ENCODE data around the gene RASGRP4. TPM values are rescaled to one million over a fixed set of nuclear protein-coding genes. Genes with fewer than 3 reads are reported as not detected.

The RASGRP4 gene
- total and polyA plus RNA-seq, 7 experiments from 2014 or later: 0.14 to 32.7 (median 0.77) TPM; not detected in 1

DNA sequence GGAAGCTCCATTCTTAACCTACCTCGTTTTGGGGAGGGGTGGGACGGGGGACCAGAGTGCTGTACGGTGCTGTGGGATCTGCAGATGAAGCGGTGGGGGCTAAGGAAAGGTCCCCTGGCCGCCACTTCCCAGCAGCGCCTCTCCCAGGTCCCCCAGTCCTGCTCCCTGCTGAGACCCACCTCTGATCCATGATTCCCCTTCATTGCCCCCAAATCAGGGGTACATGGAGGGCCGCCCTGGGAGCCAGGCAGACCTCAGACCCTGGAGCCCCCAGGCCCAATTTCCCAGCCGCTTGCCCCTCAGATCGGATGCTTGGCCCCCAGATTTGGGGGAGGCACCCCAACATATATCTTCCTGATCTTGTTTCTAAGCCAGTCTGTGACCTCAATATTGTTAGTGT is 26.9 kb downstream of the RASGRP4 start:
- no peaks in the 10 kb centered on the region for H3K27me3 ChIP-seq (ENCODE audit: control insufficient read depth in 2 of 2, insufficient read depth in 2 of 2, low read length in 2 of 2)
- Mint-ChIP-seq H3K27ac (peak overlapping the region in 1 of 9 donors; percentile 35), H3K4me3 (peak overlapping the region in 1 of 10 donors; percentile 53), H3K27me3 (peaks cover 0 to 20% (median 3%) of the 10 kb centered on the region in 5 donors), H3K36me3 (peaks cover 0 to 4% (median 0%) of the 10 kb centered on the region in 5 donors), H3K4me1 (peaks cover 2 to 32% (median 27%) of the 10 kb centered on the region in 7 donors), H3K9me3 (no peaks in the 10 kb centered on the region)
- peaks cover 8 to 21% of the 10 kb centered on the region in 2 donors for H3K4me1 ChIP-seq (ENCODE audit: control insufficient read depth in 2 of 2, insufficient read depth in 2 of 2, low read length in 2 of 2)
- H3K9me3 ChIP-seq (ENCODE audit: control insufficient read depth in 2 of 3, low read length in 3 of 3): no peaks in the 10 kb centered on the region
- no peak overlapping the region for H3K4me3 ChIP-seq (ENCODE audit: low read length)
- no peak overlapping the region for H3K27ac ChIP-seq (ENCODE audit: low read depth, low read length)
- DNase-seq: no peak
- no peak for ATAC-seq
- POLR2A ChIA-PET: interaction anchor here (1.3 kb wide), 1 partner anchor 23 kb away, joined by 3 read pairs; no protein-coding TSS in a partner anchor
- peaks cover 0 to 3% (median 0%) of the 10 kb centered on the region in 3 experiments for H3K36me3 ChIP-seq (ENCODE audit: control insufficient read depth in 2 of 3, insufficient read depth in 3 of 3, low read length in 3 of 3)
- CTCF ChIA-PET: no interaction called here
- intact Hi-C loops (cut with micrococcal nuclease): loop anchor here in 1 of 2 donors (10.0 kb wide), 1 partner anchor 946 kb away; the partner anchor contains the start of gene SAMD4B

DNA sequence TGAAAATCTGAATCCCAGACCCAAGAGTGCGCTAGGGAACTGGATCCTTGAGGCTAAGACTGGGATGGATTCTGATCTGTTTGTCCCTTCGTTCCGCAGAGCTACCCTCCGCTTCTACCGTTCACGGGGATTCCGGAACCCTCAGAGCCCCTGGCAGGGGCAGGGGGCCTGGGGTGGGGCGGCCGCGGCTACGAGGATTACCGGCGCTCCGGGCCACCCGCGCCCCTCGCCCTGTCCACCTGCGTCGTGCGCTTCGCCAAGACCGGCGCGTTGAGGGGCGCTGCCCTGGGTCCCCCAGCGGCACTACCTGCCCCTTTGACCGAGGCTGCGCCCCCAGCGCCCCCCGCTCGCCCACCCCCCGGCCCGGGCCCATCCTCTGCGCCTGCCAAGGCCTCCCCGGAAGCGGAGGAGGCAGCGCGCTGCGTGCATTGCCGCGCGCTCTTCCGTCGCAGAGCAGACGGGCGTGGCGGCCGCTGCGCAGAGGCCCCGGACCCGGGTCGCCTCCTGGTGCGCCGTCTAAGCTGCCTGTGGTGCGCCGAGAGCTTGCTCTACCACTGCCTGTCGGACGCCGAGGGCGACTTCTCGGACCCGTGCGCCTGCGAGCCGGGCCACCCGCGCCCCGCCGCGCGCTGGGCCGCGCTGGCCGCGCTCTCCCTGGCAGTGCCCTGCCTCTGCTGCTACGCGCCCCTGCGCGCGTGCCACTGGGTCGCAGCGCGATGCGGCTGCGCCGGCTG is 30.5 kb downstream of the RASGRP4 start:
- peak overlapping the region; percentile 5 to 91 (median 80) for H3K27ac Mint-ChIP-seq
- Histone ChIP-seq H3K4me3 (ENCODE audit: low read length) (peak overlapping the region; percentile 56), H3K27me3 (ENCODE audit: control insufficient read depth in 2 of 2, insufficient read depth in 2 of 2, low read length in 2 of 2) (no peaks in the 10 kb centered on the region), H3K36me3 (ENCODE audit: control insufficient read depth in 2 of 3, insufficient read depth in 3 of 3, low read length in 3 of 3) (no peaks in the 10 kb centered on the region), H3K9me3 (ENCODE audit: control insufficient read depth in 2 of 3, low read length in 3 of 3) (no peaks in the 10 kb centered on the region), H3K4me1 (ENCODE audit: control insufficient read depth in 2 of 2, insufficient read depth in 2 of 2, low read length in 2 of 2) (peaks cover 5 to 19% of the 10 kb centered on the region in 2 donors), H3K27ac (ENCODE audit: low read depth, low read length) (peak overlapping the region; percentile 60)
- POLR2A ChIA-PET: interaction anchor here (0.7 to 2.1 kb wide), 5 partner anchors 7 to 20 kb away, joined by 3 to 15 read pairs (median 6); partner anchors contain the start of genes FAM98C, GGN and PSMD8
- peaks cover 8 to 27% (median 22%) of the 10 kb centered on the region in 7 donors for H3K4me1 Mint-ChIP-seq
- no peaks in the 10 kb centered on the region for H3K9me3 Mint-ChIP-seq
- ATAC-seq (peak; percentile 79), DNase-seq (peak in 8 of 9 donors; percentile 36 to 66 (median 58))
- intact Hi-C loops (cut with micrococcal nuclease): loop anchor here (2.0 to 10.0 kb wide), 2 partner anchors 455 to 949 kb away; partner anchors contain the start of gene SAMD4B (in 1 of the 2)
- peak overlapping the region; percentile 65 to 84 (median 81) for H3K4me3 Mint-ChIP-seq
- H3K27me3 Mint-ChIP-seq: peaks cover 0 to 33% (median 5%) of the 10 kb centered on the region in 5 donors
- CTCF ChIA-PET: interaction anchor here (0.6 to 2.6 kb wide), 4 partner anchors 9 to 539 kb away, joined by 3 to 11 read pairs (median 3); partner anchors contain the start of gene PSMD8
- H3K36me3 Mint-ChIP-seq: peaks cover 0 to 5% (median 0%) of the 10 kb centered on the region in 5 donors

GRCh38 chr19:38394488-38394887 is 31.5 kb downstream of the RASGRP4 start:
- Histone ChIP-seq H3K27ac (ENCODE audit: low read depth, low read length) (peak overlapping the region; percentile 60), H3K4me3 (ENCODE audit: low read length) (peak overlapping the region; percentile 56), H3K36me3 (ENCODE audit: control insufficient read depth in 2 of 3, insufficient read depth in 3 of 3, low read length in 3 of 3) (no peaks in the 10 kb centered on the region), H3K9me3 (ENCODE audit: control insufficient read depth in 2 of 3, low read length in 3 of 3) (no peaks in the 10 kb centered on the region), H3K4me1 (ENCODE audit: control insufficient read depth in 2 of 2, insufficient read depth in 2 of 2, low read length in 2 of 2) (peaks cover 5 to 19% of the 10 kb centered on the region in 2 donors), H3K27me3 (ENCODE audit: control insufficient read depth in 2 of 2, insufficient read depth in 2 of 2, low read length in 2 of 2) (no peaks in the 10 kb centered on the region)
- POLR2A ChIA-PET: interaction anchor here (0.7 to 1.9 kb wide), 6 partner anchors 8 to 20 kb away, joined by 3 to 15 read pairs (median 4); partner anchors contain the start of genes FAM98C and PSMD8
- Mint-ChIP-seq H3K27ac (peak overlapping the region in 8 of 9 donors; percentile 5 to 84 (median 72)), H3K4me1 (peaks cover 8 to 32% (median 25%) of the 10 kb centered on the region in 7 donors), H3K27me3 (peaks cover 0 to 34% (median 9%) of the 10 kb centered on the region in 5 donors), H3K4me3 (peak overlapping the region; percentile 65 to 84 (median 81)), H3K9me3 (no peaks in the 10 kb centered on the region), H3K36me3 (peaks cover 0 to 5% (median 0%) of the 10 kb centered on the region in 5 donors)
- CTCF ChIA-PET: interaction anchor here (0.6 to 2.6 kb wide), 3 partner anchors 10 to 375 kb away, joined by 3 to 11 read pairs (median 3); partner anchors contain the start of gene PSMD8
- ATAC-seq: peak; percentile 75
- peak in 8 of 9 donors; percentile 37 to 76 (median 51) for DNase-seq
- intact Hi-C loops (cut with micrococcal nuclease): loop anchor here (2.0 to 10.0 kb wide), 2 partner anchors 456 to 950 kb away; partner anchors contain the start of gene SAMD4B (in 1 of the 2)

DNA sequence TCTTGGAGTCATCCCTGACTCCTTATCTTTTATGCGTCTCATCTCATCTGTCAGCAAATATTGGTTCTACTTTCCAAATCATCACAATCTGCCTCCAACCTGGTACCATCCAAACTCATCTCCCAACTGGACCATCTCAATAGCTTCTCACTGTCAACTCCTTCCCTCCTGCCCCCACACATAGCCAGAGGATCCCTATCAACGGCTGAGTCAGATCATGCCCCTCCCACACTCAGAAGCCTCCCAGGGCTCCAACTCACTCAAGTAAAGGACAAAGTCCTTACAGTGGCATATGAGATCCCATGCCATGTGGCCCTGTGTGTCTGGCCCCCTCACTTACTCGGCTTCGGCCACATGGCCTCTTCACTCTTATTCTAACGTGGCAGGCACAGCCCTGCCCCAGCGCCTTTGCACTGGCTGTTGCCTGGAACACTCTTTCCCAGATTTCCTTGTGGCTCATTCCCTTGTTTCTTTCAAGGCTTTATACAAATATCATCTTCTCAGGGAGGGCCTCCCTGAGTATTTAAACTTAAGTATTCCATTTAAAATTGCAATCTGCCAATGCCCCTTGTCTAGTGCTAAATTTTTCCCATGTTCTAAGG is 33.2 kb downstream of the RASGRP4 start:
- H3K27ac Mint-ChIP-seq: peak overlapping the region in 1 of 9 donors; percentile 10
- intact Hi-C loops (cut with micrococcal nuclease): loop anchor here in 1 of 2 donors (10.0 kb wide), 1 partner anchor 952 kb away; the partner anchor contains the start of gene SAMD4B
- Histone ChIP-seq H3K9me3 (ENCODE audit: control insufficient read depth in 2 of 3, low read length in 3 of 3) (no peaks in the 10 kb centered on the region), H3K36me3 (ENCODE audit: control insufficient read depth in 2 of 3, insufficient read depth in 3 of 3, low read length in 3 of 3) (no peaks in the 10 kb centered on the region), H3K4me3 (ENCODE audit: low read length) (no peak overlapping the region), H3K27me3 (ENCODE audit: control insufficient read depth in 2 of 2, insufficient read depth in 2 of 2, low read length in 2 of 2) (no peaks in the 10 kb centered on the region), H3K4me1 (ENCODE audit: control insufficient read depth in 2 of 2, insufficient read depth in 2 of 2, low read length in 2 of 2) (peaks cover 11 to 33% of the 10 kb centered on the region in 2 donors), H3K27ac (ENCODE audit: low read depth, low read length) (no peak overlapping the region)
- peaks cover 0 to 5% (median 0%) of the 10 kb centered on the region in 5 donors for H3K36me3 Mint-ChIP-seq
- ChIA-PET POLR2A (no interaction called here), CTCF (interaction anchor here (1.2 kb wide), 1 partner anchor 10 kb away, joined by 3 read pairs; the partner anchor contains the start of gene FAM98C)
- H3K9me3 Mint-ChIP-seq: no peaks in the 10 kb centered on the region
- H3K4me3 Mint-ChIP-seq: no peak overlapping the region
- peaks cover 0 to 38% (median 13%) of the 10 kb centered on the region in 5 donors for H3K27me3 Mint-ChIP-seq
- peaks cover 8 to 40% (median 34%) of the 10 kb centered on the region in 7 donors for H3K4me1 Mint-ChIP-seq
- no peak for ATAC-seq
- no peak for DNase-seq

DNA sequence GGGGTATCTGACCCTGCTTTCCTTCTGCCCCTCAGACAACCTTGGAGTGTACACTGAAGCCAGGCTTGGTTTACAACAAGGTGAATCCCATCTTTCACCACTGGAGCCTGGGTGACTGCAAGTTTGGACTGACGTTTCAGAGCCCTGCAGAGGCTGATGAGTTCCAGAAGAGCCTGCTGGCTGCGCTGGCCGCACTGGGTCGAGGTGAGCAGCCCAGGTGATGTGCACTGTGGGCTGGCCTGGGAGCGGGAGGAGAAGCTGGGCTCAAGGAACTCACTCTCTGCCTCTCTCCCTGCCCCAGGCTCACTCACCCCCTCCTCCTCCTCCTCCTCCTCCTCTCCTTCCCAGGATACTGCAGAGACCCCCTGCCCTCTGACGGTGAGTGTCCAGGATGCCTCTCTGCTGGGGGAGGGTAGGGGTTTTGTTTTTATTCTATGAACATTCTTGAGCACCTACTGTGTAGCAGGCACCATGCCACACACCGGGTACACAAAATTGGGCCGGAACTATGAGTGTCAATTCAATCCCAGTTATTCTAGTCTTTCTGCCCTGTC is 34.0 kb downstream of the RASGRP4 start:
- no peak overlapping the region for H3K27ac ChIP-seq (ENCODE audit: low read depth, low read length)
- Mint-ChIP-seq H3K4me3 (no peak overlapping the region), H3K4me1 (peaks cover 14 to 45% (median 39%) of the 10 kb centered on the region in 7 donors), H3K9me3 (peaks cover 0 to 2% (median 0%) of the 10 kb centered on the region in 11 donors), H3K27ac (no peak overlapping the region), H3K36me3 (peaks cover 0 to 8% (median 0%) of the 10 kb centered on the region in 5 donors), H3K27me3 (peaks cover 0 to 40% (median 19%) of the 10 kb centered on the region in 5 donors)
- no peaks in the 10 kb centered on the region for H3K36me3 ChIP-seq (ENCODE audit: control insufficient read depth in 2 of 3, insufficient read depth in 3 of 3, low read length in 3 of 3)
- ChIA-PET CTCF (no interaction called here), POLR2A (no interaction called here)
- H3K4me1 ChIP-seq (ENCODE audit: control insufficient read depth in 2 of 2, insufficient read depth in 2 of 2, low read length in 2 of 2): peaks cover 18 to 41% of the 10 kb centered on the region in 2 donors
- no peaks in the 10 kb centered on the region for H3K27me3 ChIP-seq (ENCODE audit: control insufficient read depth in 2 of 2, insufficient read depth in 2 of 2, low read length in 2 of 2)
- no peaks in the 10 kb centered on the region for H3K9me3 ChIP-seq (ENCODE audit: control insufficient read depth in 2 of 3, low read length in 3 of 3)
- no peak overlapping the region for H3K4me3 ChIP-seq (ENCODE audit: low read length)
- intact Hi-C loops (cut with micrococcal nuclease): loop anchor here in 1 of 2 donors (10.0 kb wide), 1 partner anchor 953 kb away; the partner anchor contains the start of gene SAMD4B
- ATAC-seq (no peak), DNase-seq (no peak)
